Liver (tissue), 9 donors: ENCODE results near the gene CD59. TPM values are rescaled to one million over a fixed set of nuclear protein-coding genes. Genes with fewer than 3 reads are reported as not detected.

Experiments used
- DNase-seq: peaks from one replicate; pipeline ENCODE4 v3.0.0-alpha.2; 2017; ENCODE audit warnings: low spot score
- H3K27ac ChIP-seq, 2 donors: one replicate each; pipeline ENCODE4 v1.7.0; 2013; ENCODE audit warnings: inconsistent platforms in 2 of 2, low read length in 2 of 2, control low read depth in 1 of 2, low read depth in 1 of 2, mild to moderate bottlenecking in 1 of 2
- H3K27me3 ChIP-seq, 4 donors: one replicate each; pipeline versions ENCODE4 v1.6.1 to v1.7.0; 2013; ENCODE audit warnings: low read length in 3 of 4, inconsistent platforms in 1 of 4, mild to moderate bottlenecking in 1 of 4, moderate library complexity in 1 of 4; ENCODE audit not compliant: control insufficient read depth in 4 of 4, insufficient read depth in 4 of 4
- H3K36me3 ChIP-seq, 4 donors: one replicate each; pipeline versions ENCODE4 v1.6.1 to v1.7.0; 2013; ENCODE audit warnings: low read length in 3 of 4, mild to moderate bottlenecking in 3 of 4, low read depth in 1 of 4, moderate library complexity in 1 of 4; ENCODE audit not compliant: control insufficient read depth in 4 of 4, insufficient read depth in 3 of 4
- H3K4me1 ChIP-seq, 4 donors: one replicate each; pipeline versions ENCODE4 v1.6.1 to v1.7.0; 2013; ENCODE audit warnings: low read length in 3 of 4, mild to moderate bottlenecking in 3 of 4, moderate library complexity in 1 of 4; ENCODE audit not compliant: control insufficient read depth in 4 of 4, insufficient read depth in 4 of 4
- H3K4me3 ChIP-seq, 3 donors: one replicate each; pipeline versions ENCODE4 v1.6.1 to v1.7.0; 2013; ENCODE audit warnings: low read length in 3 of 3, control low read depth in 1 of 3, low read depth in 1 of 3, mild to moderate bottlenecking in 1 of 3
- H3K9ac ChIP-seq, 2 donors: one replicate each; pipeline ENCODE4 v1.7.0; 2013; ENCODE audit warnings: low read length in 2 of 2, mild to moderate bottlenecking in 2 of 2, moderate library complexity in 2 of 2, control low read depth in 1 of 2, low read depth in 1 of 2
- H3K9me3 ChIP-seq, 4 donors: one replicate each; pipeline versions ENCODE4 v1.6.1 to v1.7.0; 2013; ENCODE audit warnings: low read length in 3 of 4; ENCODE audit not compliant: control insufficient read depth in 4 of 4
- CTCF ChIP-seq: fragments of 150-350 bp; IDR thresholded peaks from 2 replicates; pipeline ENCODE4 v1.5.1; 2017; ENCODE audit warnings: improper control_type of control experiment, low read depth, low read length; ENCODE audit not compliant: missing input control
- EGR1 ChIP-seq, 2 donors: IDR thresholded peaks; 2 replicates each; pipeline ENCODE4 v1.6.1; 2016 to 2018; ENCODE audit warnings: antibody characterized with exemption in 2 of 2, low read depth in 2 of 2
- FOXA1 ChIP-seq: IDR thresholded peaks from 2 replicates; pipeline ENCODE4 v1.6.1; 2016; ENCODE audit warnings: antibody characterized with exemption
- FOXA2 ChIP-seq: IDR thresholded peaks from 2 replicates; pipeline ENCODE4 v1.6.1; 2016; ENCODE audit warnings: antibody characterized with exemption
- GABPA ChIP-seq, 2 donors: IDR thresholded peaks in 1 of 2; conservative IDR thresholded peaks in 1 of 2; 2 replicates each; pipeline ENCODE4 v1.6.1; 2016; ENCODE audit warnings: antibody characterized with exemption in 2 of 2, mild to moderate bottlenecking in 1 of 2, moderate library complexity in 1 of 2
- HNF4A ChIP-seq, 2 donors: conservative IDR thresholded peaks; 2 replicates each; pipeline ENCODE4 v1.6.1; 2016; ENCODE audit warnings: antibody characterized with exemption in 2 of 2, mild to moderate bottlenecking in 2 of 2
- HNF4G ChIP-seq: IDR thresholded peaks from 2 replicates; pipeline ENCODE4 v1.6.1; 2016; ENCODE audit warnings: antibody characterized with exemption
- JUND ChIP-seq, 2 donors: IDR thresholded peaks; 2 replicates each; pipeline ENCODE4 v1.6.1; 2016; ENCODE audit warnings: antibody characterized with exemption in 2 of 2
- NR2F2 ChIP-seq: IDR thresholded peaks from 2 replicates; pipeline ENCODE4 v1.6.1; 2016; ENCODE audit warnings: antibody characterized with exemption
- RAD21 ChIP-seq, 2 donors: IDR thresholded peaks; 2 replicates each; pipeline ENCODE4 v1.6.1; 2016; ENCODE audit warnings: antibody characterized with exemption in 2 of 2, mild to moderate bottlenecking in 2 of 2
- REST ChIP-seq: IDR thresholded peaks from 2 replicates; pipeline ENCODE4 v1.6.1; 2016; ENCODE audit warnings: antibody characterized with exemption, mild to moderate bottlenecking
- RXRA ChIP-seq, 2 donors: IDR thresholded peaks; 2 replicates each; pipeline ENCODE4 v1.6.1; 2017 to 2018; ENCODE audit warnings: antibody characterized with exemption in 2 of 2, mild to moderate bottlenecking in 1 of 2
- SP1 ChIP-seq: IDR thresholded peaks from 2 replicates; pipeline ENCODE4 v1.6.1; 2018; ENCODE audit warnings: antibody characterized with exemption, mild to moderate bottlenecking
- TAF1 ChIP-seq: conservative IDR thresholded peaks from 2 replicates; pipeline ENCODE4 v1.6.1; 2016; ENCODE audit warnings: antibody characterized with exemption, mild to moderate bottlenecking
- YY1 ChIP-seq: IDR thresholded peaks from 2 replicates; pipeline ENCODE4 v1.6.1; 2016; ENCODE audit warnings: antibody characterized with exemption, mild to moderate bottlenecking
- whole genome bisulfite sequencing: extraction: QIAGEN DNeasy Blood & Tissue Kit; methylation state at CpG from one replicate; pipeline ENCODE4 v1.1.7; 2013; 5-methylcytosine and 5-hydroxymethylcytosine counted together
- polyA plus RNA-seq, 2 donors: library from polyadenylated mRNA; stranded (reverse) in 1 of 2; unstranded in 1 of 2; fragments of 200-250 nt in 1 of 2; fragments of >200 nt in 1 of 2; fragmentation: Nextera tagmentation in 1 of 2; extraction: Ambion mirVana in 1 of 2; gene quantifications; one replicate each; pipeline versions ENCODE4 v1.2.1 to v1.2.3, GENCODE V29; 2013 to 2015
- total RNA-seq, 2 donors: library from RNA; depleted of rRNA; stranded (reverse); fragments of >200 nt; gene quantifications; one replicate each; pipeline ENCODE4 v1.2.3, GENCODE V29; 2014
- TF ChIP-seq, protein P1 (sequence below): IDR thresholded peaks from 2 replicates; pipeline ENCODE4 v1.6.1; 2016; ENCODE audit warnings: antibody characterized with exemption
- TF ChIP-seq, protein P2 (sequence below): IDR thresholded peaks from 2 replicates; pipeline ENCODE4 v1.6.1; 2016; ENCODE audit warnings: antibody characterized with exemption
- donor health status: healthy.
- donor health status: healthy.
- donor health status: healthy.
- donor health status: healthy.
- donor health status: healthy.

CD59 gene
- total and polyA plus RNA-seq, 4 donors = 74.2 to 181 (median 130) TPM

DNA sequence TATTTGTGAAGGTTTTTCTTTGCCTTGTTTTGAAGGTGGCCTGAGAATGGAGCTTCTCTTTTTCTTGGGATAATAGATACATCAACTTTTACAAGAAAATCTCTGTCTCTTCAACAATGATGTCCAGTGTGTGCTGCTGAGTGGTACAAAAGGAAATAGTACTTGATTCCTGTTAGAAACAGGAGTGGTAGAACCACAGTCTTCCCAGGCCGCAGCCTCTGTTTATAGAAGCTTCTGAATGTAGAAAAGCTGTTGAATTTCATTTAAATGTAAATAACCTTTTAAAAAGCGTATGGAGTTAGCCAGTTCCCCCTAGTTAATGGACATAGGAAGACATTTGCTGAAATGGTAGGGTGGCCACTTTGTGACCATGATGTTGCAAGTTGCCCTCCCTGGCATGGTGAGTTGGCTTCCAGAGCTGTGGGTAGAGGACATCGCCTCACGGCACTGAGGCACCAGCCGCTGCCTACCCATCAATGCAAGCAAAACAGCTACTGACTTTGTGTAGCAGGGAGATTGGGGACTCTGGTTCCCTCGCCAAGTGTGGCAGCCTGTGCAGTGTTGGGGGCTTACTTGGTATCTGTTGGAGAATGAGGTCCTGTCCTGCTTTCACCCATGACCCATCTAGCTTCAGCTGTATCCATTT is 67.1 kb downstream of the CD59 start:
- 95% methylated on average over 6 of the region's 6 CpGs for WGBS
- no peaks in the 10 kb centered on the region for H3K4me1 ChIP-seq
- no peak overlapping the region for H3K9ac ChIP-seq
- DNase-seq = no peak
- H3K27ac ChIP-seq = no peak overlapping the region
- TF ChIP-seq FOXA1 (no peak), CTCF (no peak), YY1 (no peak), JUND (IDR thresholded peaks at IDR 0.05) (no peak), REST (no peak), GABPA (IDR thresholded peaks at IDR 0.05 in 1 of 2, conservative IDR thresholded peaks at IDR 0.05 in 1 of 2) (no peak), HNF4A (conservative IDR thresholded peaks at IDR 0.05) (no peak), FOXA2 (no peak)
- H3K9me3 ChIP-seq = no peaks in the 10 kb centered on the region
- H3K4me3 ChIP-seq = no peak overlapping the region
- H3K27me3 ChIP-seq = no peaks in the 10 kb centered on the region
- no peaks in the 10 kb centered on the region for H3K36me3 ChIP-seq

DNA sequence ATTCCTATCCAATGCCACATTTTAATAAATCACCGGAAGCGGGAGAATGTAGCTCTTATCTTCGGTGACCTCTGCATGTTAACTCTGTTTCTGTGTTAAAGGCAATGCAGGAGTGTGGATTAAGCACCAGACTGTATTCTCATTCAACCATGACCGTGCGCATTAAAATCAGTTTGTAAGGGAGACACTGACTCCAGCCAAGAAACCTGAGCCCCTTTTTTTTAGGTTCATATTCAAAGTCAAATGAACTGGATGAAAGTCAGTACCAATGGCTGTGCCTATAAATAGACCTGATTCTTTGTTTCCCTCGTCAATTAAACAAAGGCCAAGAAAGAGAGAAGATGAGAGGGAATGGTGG is 67.8 kb downstream of the CD59 start:
- TF ChIP-seq SP1 (no peak), RXRA (IDR thresholded peaks at IDR 0.05) (no peak), JUND (IDR thresholded peaks at IDR 0.05) (no peak), NR2F2 (no peak), GABPA (IDR thresholded peaks at IDR 0.05 in 1 of 2, conservative IDR thresholded peaks at IDR 0.05 in 1 of 2) (no peak), EGR1 (IDR thresholded peaks at IDR 0.05; ENCODE audit: low read depth in 2 of 2) (no peak), TAF1 (no peak), REST (no peak), CTCF (no peak), HNF4A (conservative IDR thresholded peaks at IDR 0.05) (no peak), RAD21 (IDR thresholded peaks at IDR 0.05) (no peak), HNF4G (no peak), YY1 (no peak)
- TF ChIP-seq, protein P1, sequence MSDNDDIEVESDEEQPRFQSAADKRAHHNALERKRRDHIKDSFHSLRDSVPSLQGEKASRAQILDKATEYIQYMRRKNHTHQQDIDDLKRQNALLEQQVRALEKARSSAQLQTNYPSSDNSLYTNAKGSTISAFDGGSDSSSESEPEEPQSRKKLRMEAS = no peak
- TF ChIP-seq, protein P2, sequence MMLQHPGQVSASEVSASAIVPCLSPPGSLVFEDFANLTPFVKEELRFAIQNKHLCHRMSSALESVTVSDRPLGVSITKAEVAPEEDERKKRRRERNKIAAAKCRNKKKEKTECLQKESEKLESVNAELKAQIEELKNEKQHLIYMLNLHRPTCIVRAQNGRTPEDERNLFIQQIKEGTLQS = no peak
- no peak overlapping the region for H3K9ac ChIP-seq
- WGBS = 93% methylated on average over 6 of the region's 6 CpGs
- no peak overlapping the region for H3K4me3 ChIP-seq
- H3K9me3 ChIP-seq = no peaks in the 10 kb centered on the region
- H3K27me3 ChIP-seq = no peaks in the 10 kb centered on the region
- H3K4me1 ChIP-seq = no peaks in the 10 kb centered on the region
- H3K27ac ChIP-seq = no peak overlapping the region
- no peaks in the 10 kb centered on the region for H3K36me3 ChIP-seq
- no peak for DNase-seq
